CD1c-positive myeloid dendritic cell (primary cell): ENCODE results near the gene ING3.
"Not testable (repeated sequence)": the region's sequence is repeated elsewhere in the genome, so short reads cannot be mapped to it uniquely, and the experiment has no call there.

Experiments used
- DNase-seq: peaks from one replicate; pipeline ENCODE4 v3.0.0-alpha.2; 2016; ENCODE audit errors: extremely low spot score

Gene ING3

GRCh38 chr7:120951309-120951699, 727 bp downstream of the ING3 start:
- no peak for DNase-seq

- no peak for DNase-seq
These were observed 1.2 kb downstream of the ING3 start for GRCh38 chr7:120951826-120952225.

- DNase-seq = no peak
These were observed 5.1 kb downstream of the ING3 start for GRCh38 chr7:120955577-120956149.

- DNase-seq = no peak
These were observed 9.4 kb downstream of the ING3 start for GRCh38 chr7:120959929-120960484.

DNA sequence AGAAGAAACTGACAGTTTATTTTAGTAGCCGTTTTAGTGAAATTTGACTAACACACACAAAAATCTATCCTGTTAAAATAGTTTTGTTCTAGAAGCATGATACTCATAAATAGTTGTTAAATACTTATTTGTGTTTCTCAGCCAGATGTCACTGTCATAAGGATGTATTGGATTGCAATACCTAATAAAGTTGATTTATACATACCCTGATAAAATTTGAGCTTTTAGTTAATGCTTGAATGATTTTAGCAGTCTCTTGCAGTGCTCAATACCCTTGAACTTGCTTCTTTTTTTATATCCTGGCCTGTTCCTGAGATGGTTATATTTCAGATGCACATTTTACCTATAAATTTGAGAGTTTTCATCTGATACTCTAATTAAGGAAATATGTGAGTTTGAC, 10.1 kb downstream of the ING3 start:
- no peak for DNase-seq

- no peak for DNase-seq
These were observed 11.1 kb downstream of the ING3 start for GRCh38 chr7:120961638-120962173.

DNA sequence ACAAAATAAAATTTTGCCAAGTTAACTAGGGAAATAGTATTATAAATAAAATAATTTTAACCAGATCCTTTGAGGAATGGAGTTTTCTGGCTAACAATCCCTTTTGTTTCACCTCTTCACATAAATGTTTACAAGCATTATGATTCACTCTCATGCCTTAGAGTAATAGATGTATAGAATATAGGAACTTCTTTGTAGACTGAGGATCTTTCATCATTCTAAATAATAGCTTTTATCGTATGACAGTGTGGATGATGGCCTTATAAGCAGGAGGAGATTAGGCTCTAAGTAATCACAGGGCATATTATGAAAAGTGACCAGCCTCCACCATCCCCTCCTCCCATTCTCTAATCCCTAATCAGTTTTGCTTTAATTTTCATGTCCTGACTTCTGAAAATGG, 13.5 kb downstream of the ING3 start:
- DNase-seq = no peak

DNA sequence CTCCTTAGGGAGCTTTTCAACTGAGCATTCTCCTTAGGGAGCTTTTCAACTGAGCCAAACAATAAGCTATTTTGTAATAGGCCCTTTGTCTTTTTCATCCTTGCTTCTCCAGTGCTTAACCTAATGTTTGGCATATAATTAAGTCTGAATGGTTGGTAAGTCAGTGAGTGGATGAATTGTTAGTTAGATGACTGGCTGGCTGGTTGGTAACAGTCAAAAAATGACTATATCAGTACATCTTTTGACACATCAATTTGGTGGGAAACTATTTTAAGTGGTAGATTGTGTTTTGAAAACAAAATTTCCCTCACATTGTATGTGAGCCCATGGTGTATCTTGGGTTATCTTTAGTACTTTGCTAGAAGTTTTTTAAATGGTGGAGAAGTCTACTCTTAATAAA, 16.4 kb downstream of the ING3 start:
- DNase-seq = no peak

DNA sequence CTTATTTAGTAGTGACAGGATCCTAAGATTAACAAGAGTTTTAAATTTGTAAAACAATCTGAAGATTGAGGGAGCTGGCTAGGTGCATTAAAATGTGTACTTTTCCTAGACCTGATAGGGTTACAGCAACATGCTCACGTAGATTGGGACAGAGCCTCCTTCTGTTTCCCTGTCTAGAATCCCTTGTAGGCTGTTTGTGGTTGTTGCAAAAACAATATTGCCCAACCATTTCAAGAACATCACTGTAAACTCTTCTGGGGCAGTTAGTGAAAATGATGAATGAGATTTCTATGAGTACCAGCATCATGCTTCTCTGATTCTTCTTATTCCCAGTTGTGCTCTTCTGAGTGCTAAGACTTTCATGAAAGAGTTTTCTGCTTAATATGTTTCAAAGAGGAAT, 23.3 kb downstream of the ING3 start:
- DNase-seq = no peak

GRCh38 chr7:120979765-120980499, 29.4 kb downstream of the ING3 start:
- DNase-seq = no peak

- DNase-seq = no peak
These were observed 30.5 kb downstream of the ING3 start for GRCh38 chr7:120981117-120981516.

- DNase-seq = no peak
These were observed 31.5 kb downstream of the ING3 start for GRCh38 chr7:120981888-120982615.

GRCh38 chr7:120983592-120983991, 33.0 kb downstream of the ING3 start:
- not testable (repeated sequence) for DNase-seq

DNA sequence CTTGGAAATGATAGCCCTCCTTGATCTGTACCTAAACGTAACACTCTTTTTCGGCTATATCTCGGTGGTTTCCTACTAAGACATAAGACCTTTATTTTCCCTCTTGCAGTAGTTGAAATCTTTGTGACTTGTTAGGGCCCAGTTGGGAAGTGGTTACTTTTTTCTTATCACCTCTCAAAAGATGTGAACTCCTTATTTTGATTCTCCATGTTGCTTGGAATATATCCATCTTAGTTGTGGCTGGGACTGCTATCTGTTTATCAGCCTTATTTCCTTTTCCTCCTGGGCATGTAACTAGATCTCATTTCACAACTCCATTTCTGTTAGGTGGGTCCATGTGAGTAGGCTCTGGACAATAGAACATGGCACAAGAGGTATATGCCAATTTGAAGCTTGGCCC, 33.8 kb downstream of the ING3 start:
- DNase-seq = no peak

DNA sequence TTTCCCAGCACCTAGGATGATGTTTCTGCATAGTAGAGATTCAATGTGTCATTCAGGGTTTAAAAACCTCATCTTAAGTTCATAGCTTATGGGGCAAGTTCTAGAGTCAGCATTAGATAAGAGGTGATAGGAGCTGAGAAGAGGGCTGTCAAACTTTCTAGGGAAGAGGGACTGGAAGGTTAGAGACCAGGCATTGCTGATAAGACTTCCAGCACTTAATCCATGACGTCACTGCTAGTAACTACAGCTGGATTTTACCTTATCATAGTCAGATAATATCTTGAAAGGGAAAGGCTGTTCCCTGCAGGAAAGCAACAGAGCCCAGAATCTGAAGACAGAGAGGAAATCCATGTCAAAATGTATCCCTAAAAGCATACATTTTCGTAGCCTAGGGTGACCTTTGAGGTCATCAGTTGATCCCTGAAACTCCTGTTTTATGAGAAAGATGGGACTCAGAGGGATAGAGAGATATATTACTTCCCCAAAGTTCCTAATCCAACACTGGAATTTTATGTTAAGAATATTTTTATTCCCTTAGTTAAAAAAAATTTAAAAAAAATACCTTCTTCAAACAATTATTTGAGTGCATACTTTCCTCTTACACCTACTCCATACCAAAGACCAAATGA, 34.7 kb downstream of the ING3 start:
- no peak for DNase-seq

GRCh38 chr7:120985839-120986238, 35.3 kb downstream of the ING3 start:
- no peak for DNase-seq

GRCh38 chr7:120986650-120987049, 36.1 kb downstream of the ING3 start:
- DNase-seq = no peak

DNA sequence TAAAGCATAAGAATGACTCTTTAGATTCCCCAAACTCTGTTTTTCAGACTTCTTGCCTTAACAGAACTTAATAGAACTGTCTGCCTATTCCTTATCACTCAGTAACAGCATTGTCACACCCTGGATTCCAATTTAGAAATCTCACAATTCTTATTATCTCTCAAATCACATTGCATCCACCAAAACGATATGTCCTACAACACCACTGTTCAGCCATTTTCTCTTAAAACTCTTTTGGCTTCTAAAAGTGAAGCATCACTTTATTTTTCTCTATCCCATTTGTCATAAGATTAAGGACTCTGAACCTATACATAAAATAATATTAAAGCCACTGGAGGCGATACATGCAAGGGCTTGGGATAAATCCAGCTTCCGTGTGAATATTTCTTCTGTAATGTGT, 36.7 kb downstream of the ING3 start:
- no peak for DNase-seq

DNA sequence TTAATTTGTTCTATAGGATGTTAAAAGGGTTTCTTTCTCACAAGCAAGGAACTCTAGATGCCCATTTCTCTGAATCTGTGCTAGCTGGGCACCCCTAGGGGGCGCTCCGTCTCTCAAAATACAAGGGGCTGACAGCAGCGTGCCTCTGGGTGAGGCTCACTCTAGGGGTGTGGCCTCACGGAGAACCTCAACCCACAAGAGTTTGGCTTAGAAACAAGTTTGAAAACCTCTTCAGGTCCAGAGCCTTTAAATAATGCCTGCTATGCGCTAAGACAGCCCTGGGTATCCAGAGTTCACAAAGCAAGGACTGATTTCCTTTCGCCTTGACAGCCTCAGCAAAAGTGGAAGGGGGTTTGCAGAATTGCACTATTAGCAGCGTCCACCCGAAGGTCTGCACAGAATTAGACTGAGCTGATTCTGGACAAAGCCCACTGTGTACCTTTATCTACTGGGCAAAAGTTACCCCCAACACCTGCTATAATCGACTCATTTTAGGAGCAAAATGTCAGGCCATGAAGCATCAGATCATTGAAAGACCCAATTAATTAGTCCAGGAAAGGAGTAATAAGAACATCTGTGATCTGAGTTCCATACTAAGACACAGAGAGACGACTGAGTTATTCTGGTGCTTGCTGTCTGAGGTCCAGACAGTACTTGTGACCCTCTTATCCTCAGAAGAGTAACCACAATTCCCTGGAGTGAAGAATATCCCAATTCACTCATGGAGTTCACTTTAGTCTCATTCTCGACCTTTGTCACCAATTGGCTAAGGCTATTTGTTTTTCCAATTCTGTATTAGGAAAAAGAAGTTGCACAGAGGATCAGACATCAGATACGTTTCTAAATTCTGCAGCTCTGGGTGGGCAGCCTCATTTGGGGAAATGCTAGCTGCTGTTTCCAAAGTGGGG, 37.4 kb downstream of the ING3 start:
- DNase-seq = peak; percentile 93

DNA sequence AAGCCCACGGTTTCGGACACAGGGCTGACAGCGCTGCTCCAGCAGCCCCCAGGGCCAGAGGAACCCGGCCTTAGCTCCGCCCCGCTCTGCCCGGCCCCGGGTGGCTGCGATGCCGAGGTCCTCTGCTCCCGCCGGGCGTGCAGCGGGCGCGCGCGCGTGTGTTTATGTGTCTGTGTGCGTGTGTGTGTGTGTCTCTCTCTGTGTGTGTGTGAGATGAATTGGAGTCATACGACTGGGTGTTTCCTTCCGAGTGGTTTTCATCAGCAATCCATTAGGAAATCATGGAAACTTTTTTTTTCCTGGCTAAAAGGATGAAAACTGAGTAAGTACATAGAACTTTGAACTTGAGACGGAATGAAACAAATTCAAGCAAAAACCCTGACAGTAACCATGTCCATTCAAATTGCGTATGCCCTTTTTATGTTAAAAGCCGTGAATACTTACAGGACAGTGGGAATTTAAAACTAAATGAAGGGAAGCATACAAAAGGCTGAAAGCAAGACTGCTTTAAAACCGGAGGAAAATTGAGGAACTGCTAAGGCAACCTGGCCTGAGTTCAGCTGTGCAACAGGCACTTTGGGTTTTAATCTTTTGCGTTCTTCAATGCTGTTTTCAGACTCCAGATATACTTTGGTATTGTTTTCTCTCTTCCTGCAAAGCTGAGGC, 38.1 kb downstream of the ING3 start, which contains the start of gene CPED1:
CPED1 (plus strand) TSS at position 121 of the 666 bp plus-strand sequence. CDS start 911 bp downstream, outside the sequence.
- DNase-seq = peak; percentile 78
